HL-60 (cell line): Measurements from ENCODE around the gene KRTAP5-3.

ENCODE experiments used
- GABPA ChIP-seq: IDR thresholded peaks from 2 replicates; pipeline ENCODE4 v1.6.1; 2012; ENCODE audit warnings: low read depth
- POLR2AphosphoS5 ChIP-seq: IDR thresholded peaks from 2 replicates; pipeline ENCODE4 v1.6.1; 2012; ENCODE audit warnings: low read depth
- TF ChIP-seq, protein P1 (sequence below): IDR thresholded peaks from one replicate; pipeline ENCODE4 v1.5.1; 2011; ENCODE audit warnings: low read length, control low read depth, inconsistent platforms; ENCODE audit not compliant: insufficient read depth

DNA sequence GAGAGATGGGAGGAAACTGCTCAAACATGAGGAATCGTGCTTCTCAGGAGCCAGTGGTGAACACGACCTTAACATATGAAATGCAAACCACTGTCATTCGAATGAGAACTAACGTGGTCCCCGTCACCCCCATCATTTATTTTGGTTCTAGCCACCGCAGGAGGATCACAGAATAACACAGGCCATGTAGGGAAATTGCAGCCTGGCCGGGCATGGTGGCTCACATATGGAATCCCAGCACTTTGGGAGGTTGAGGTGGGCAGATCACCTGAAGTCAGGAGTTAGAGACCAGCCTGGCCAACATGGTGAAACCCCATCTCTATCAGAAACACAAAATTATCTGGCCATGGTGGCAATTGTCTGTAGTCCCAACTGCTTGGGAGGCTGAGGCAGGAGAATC lies 48.4 kb upstream of the KRTAP5-3 start:
- TF ChIP-seq, protein P1, sequence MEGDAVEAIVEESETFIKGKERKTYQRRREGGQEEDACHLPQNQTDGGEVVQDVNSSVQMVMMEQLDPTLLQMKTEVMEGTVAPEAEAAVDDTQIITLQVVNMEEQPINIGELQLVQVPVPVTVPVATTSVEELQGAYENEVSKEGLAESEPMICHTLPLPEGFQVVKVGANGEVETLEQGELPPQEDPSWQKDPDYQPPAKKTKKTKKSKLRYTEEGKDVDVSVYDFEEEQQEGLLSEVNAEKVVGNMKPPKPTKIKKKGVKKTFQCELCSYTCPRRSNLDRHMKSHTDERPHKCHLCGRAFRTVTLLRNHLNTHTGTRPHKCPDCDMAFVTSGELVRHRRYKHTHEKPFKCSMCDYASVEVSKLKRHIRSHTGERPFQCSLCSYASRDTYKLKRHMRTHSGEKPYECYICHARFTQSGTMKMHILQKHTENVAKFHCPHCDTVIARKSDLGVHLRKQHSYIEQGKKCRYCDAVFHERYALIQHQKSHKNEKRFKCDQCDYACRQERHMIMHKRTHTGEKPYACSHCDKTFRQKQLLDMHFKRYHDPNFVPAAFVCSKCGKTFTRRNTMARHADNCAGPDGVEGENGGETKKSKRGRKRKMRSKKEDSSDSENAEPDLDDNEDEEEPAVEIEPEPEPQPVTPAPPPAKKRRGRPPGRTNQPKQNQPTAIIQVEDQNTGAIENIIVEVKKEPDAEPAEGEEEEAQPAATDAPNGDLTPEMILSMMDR = no peak
- TF ChIP-seq POLR2AphosphoS5 (no peak), GABPA (no peak)
